B cell (primary cell): Measurements from ENCODE around the gene CYB5B.

ENCODE experiments used
- EZH2 ChIP-seq: IDR thresholded peaks from 2 replicates; pipeline ENCODE4 v1.6.1; 2012; ENCODE audit warnings: borderline replicate concordance, low read depth, mild to moderate bottlenecking, moderate library complexity, low read length; ENCODE audit not compliant: insufficient read depth, poor library complexity, severe bottlenecking
- TF ChIP-seq, protein P1 (sequence below): fragments of 200-600 bp; IDR thresholded peaks from one replicate; pipeline ENCODE4 v1.8.0; 2022; ENCODE audit warnings: antibody characterized with exemption, mild to moderate bottlenecking

DNA sequence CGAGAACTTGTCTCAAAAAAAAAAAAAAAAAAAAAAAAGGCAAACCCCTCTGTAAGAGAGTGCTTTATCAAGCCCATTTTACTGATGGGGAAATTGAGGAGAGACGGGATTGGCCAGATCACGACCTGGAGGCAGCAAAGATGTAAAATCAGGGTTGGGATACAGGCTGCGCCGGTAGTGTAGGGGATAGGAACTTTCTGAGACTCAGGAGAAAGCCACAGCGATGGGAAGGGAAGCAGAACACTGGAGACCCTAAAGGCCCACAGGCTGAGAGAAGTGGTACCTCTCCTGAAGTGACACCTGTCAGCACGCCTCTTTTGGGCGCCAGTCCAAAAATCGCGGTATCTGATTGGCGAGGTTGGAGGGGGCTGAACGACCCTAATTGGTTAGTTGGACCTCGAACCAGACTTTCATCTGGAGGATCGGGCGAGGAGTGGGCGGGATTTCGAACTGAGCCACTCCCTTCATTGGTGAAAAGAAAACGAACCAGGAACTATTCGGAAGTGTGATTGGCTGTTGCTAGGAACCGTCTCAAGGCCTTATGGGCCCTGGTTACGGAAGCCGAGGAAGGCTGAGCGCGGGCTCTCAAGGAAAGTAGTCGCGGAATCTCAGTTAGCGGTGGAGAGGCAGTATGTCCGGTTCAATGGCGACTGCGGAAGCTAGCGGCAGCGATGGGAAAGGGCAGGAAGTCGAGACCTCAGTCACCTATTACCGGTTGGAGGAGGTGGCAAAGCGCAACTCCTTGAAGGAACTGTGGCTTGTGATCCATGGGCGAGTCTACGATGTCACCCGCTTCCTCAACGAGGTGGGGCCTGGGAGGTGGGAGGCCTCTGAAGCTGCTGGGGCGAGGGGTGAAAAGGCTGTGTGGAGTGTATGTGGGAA lies at the start of gene CYB5B:
- TF ChIP-seq, protein P1, sequence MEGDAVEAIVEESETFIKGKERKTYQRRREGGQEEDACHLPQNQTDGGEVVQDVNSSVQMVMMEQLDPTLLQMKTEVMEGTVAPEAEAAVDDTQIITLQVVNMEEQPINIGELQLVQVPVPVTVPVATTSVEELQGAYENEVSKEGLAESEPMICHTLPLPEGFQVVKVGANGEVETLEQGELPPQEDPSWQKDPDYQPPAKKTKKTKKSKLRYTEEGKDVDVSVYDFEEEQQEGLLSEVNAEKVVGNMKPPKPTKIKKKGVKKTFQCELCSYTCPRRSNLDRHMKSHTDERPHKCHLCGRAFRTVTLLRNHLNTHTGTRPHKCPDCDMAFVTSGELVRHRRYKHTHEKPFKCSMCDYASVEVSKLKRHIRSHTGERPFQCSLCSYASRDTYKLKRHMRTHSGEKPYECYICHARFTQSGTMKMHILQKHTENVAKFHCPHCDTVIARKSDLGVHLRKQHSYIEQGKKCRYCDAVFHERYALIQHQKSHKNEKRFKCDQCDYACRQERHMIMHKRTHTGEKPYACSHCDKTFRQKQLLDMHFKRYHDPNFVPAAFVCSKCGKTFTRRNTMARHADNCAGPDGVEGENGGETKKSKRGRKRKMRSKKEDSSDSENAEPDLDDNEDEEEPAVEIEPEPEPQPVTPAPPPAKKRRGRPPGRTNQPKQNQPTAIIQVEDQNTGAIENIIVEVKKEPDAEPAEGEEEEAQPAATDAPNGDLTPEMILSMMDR = no peak
- TF ChIP-seq EZH2 = no peak
